HCT116 (cell line): ENCODE data around the gene KCNQ1OT1. TPM values are rescaled to one million over a fixed set of nuclear protein-coding genes. Genes with fewer than 3 reads are reported as not detected.

Source experiments
- ATAC-seq: fragments of 200-7000 bp; cut with Tn5 transposase; 2 replicates; pipeline ENCODE4 v1.9.1; 2020; ENCODE audit warnings: mild to moderate bottlenecking, moderate library complexity
- BruUV-seq: library from RNA; stranded (reverse); fragments of 400-500 nt; replicated peaks from 2 replicates; lab custom pipeline; 2021; lab: Mats Ljungman, UMichigan
- CTCF ChIA-PET: fragments of 300-600 bp; sonication (Branson Sonifier 250); formaldehyde crosslinking; loops from one replicate; lab custom pipeline; 2021; ENCODE audit warnings: antibody characterized with exemption; lab: Charles Lee
- POLR2A ChIA-PET: fragments of 300-600, 350-600 bp; sonication (Branson Sonifier 250); formaldehyde crosslinking; loops from one replicate; lab custom pipeline; 2021; ENCODE audit warnings: antibody characterized with exemption; lab: Charles Lee
- RAD21 ChIA-PET, 2 experiments: fragments of 300-600 bp; sonication (Branson Sonifier 250); formaldehyde crosslinking; loops; one replicate each; lab custom pipeline; 2023; ENCODE audit warnings: low total read pairs in 2 of 2; ENCODE audit not compliant: uncharacterized antibody in 2 of 2, unreplicated experiment in 2 of 2, low non-redundant PET in 1 of 2; lab: Charles Lee
- DNase-seq: peaks from one replicate; pipeline ENCODE4 v3.0.0-alpha.2; 2010; ENCODE audit warnings: low read depth, low spot score
- H2AFZ ChIP-seq: fragments of 200-600 bp; shearing (Covaris generic), sonication (generic); 2 replicates; pipeline ENCODE4 v1.6.1; 2017; ENCODE audit warnings: low read depth, mixed run types, mixed read lengths, antibody characterized with exemption, low read length; ENCODE audit not compliant: poor library complexity, severe bottlenecking
- H3K27ac ChIP-seq: 2 replicates; pipeline ENCODE4 v1.5.1; 2012; ENCODE audit warnings: low read depth, low read length
- H3K27me3 ChIP-seq: fragments of 200-600 bp; sonication (generic); 2 replicates; pipeline ENCODE4 v1.6.1; 2016; ENCODE audit warnings: mixed run types, low read length, mixed read lengths; ENCODE audit not compliant: insufficient read depth
- H3K36me3 ChIP-seq, 2 experiments: fragments of 200-500 bp in 1 of 2; fragments of 200-600 bp in 1 of 2; sonication (Bioruptor generic) in 1 of 2; sonication (generic) in 1 of 2; 2 replicates each; pipeline versions ENCODE4 v1.5.1 to v1.6.1; 2014 to 2016; ENCODE audit warnings: low read length in 2 of 2, inconsistent platforms in 1 of 2, mixed read lengths in 1 of 2, mixed run types in 1 of 2; ENCODE audit not compliant: insufficient read depth in 2 of 2, control insufficient read depth in 1 of 2
- H3K4me1 ChIP-seq, 2 experiments: fragments of 200-600 bp in 1 of 2; sonication (generic) in 1 of 2; 2 replicates each; pipeline versions ENCODE4 v1.5.1 to v1.6.1; 2012 to 2017; ENCODE audit warnings: low read length in 2 of 2, inconsistent platforms in 1 of 2, mild to moderate bottlenecking in 1 of 2, mixed read lengths in 1 of 2, mixed run types in 1 of 2, moderate library complexity in 1 of 2; ENCODE audit not compliant: insufficient read depth in 2 of 2, control insufficient read depth in 1 of 2
- H3K4me2 ChIP-seq: fragments of 200-600 bp; sonication (generic); 2 replicates; pipeline ENCODE4 v1.6.1; 2017; ENCODE audit warnings: mixed run types, low read length, mixed read lengths
- H3K4me3 ChIP-seq, 2 experiments: fragments of 200-600 bp in 1 of 2; sonication (generic) in 1 of 2; replicated peaks in 1 of 2; 2 replicates each; pipeline ENCODE4 v1.5.1; 2011 to 2016; ENCODE audit warnings: low read length in 2 of 2, control low read depth in 1 of 2, low read depth in 1 of 2, mild to moderate bottlenecking in 1 of 2, mixed read lengths in 1 of 2, mixed run types in 1 of 2
- H3K79me2 ChIP-seq: fragments of 200-600 bp; sonication (generic); 2 replicates; pipeline ENCODE4 v1.6.1; 2017; ENCODE audit warnings: mild to moderate bottlenecking, mixed run types, low read length, moderate library complexity, mixed read lengths; ENCODE audit not compliant: insufficient read depth
- H3K9ac ChIP-seq: fragments of 200-600 bp; sonication (generic); 2 replicates; pipeline ENCODE4 v1.6.1; 2016; ENCODE audit warnings: low read length, mixed read lengths
- H3K9me2 ChIP-seq: fragments of 200-600 bp; sonication (generic), shearing (Covaris generic); 2 replicates; pipeline ENCODE4 v1.6.1; 2017; ENCODE audit warnings: mixed run types, mild to moderate bottlenecking, moderate library complexity; ENCODE audit not compliant: insufficient read depth
- H3K9me3 ChIP-seq, 2 experiments: fragments of 200-500 bp in 1 of 2; fragments of 200-600 bp in 1 of 2; sonication (Bioruptor generic) in 1 of 2; sonication (generic) in 1 of 2; 2 replicates each; pipeline ENCODE4 v1.6.1; 2014 to 2017; ENCODE audit warnings: low read length in 2 of 2, mixed read lengths in 2 of 2, inconsistent platforms in 1 of 2, low read depth in 1 of 2, mild to moderate bottlenecking in 1 of 2, mixed run types in 1 of 2, moderate library complexity in 1 of 2; ENCODE audit not compliant: control insufficient read depth in 1 of 2, insufficient read depth in 1 of 2
- H4K20me1 ChIP-seq: fragments of 200-600 bp; sonication (generic), shearing (Covaris generic); 2 replicates; pipeline ENCODE4 v1.6.1; 2017; ENCODE audit warnings: mixed run types, mild to moderate bottlenecking, moderate library complexity; ENCODE audit not compliant: insufficient read depth
- CBX3 ChIP-seq: IDR thresholded peaks from 2 replicates; pipeline ENCODE4 v1.6.1; 2012; ENCODE audit warnings: low read depth
- CTCF ChIP-seq, 3 experiments: fragments of 200-600 bp in 1 of 3; sonication (generic) in 1 of 3; IDR thresholded peaks in 2 of 3; conservative IDR thresholded peaks in 1 of 3; 2 replicates each; pipeline ENCODE4 v1.5.1; 2012 to 2017; ENCODE audit warnings: low read depth in 2 of 3, low read length in 2 of 3, antibody characterized with exemption in 1 of 3, borderline replicate concordance in 1 of 3, control low read depth in 1 of 3, mild to moderate bottlenecking in 1 of 3, mixed read lengths in 1 of 3, mixed run types in 1 of 3, moderate library complexity in 1 of 3; ENCODE audit not compliant: insufficient read depth in 1 of 3
- EZH2phosphoT487 ChIP-seq: fragments of 200-600 bp; IDR thresholded peaks from 2 replicates; pipeline ENCODE4 v1.6.1; 2018; ENCODE audit warnings: antibody characterized with exemption, borderline replicate concordance
- FOSL1 ChIP-seq: IDR thresholded peaks from 2 replicates; pipeline ENCODE4 v1.6.1; 2012; ENCODE audit warnings: low read depth
- JUND ChIP-seq: IDR thresholded peaks from 2 replicates; pipeline ENCODE4 v1.6.1; 2012
- POLR2A ChIP-seq: IDR thresholded peaks from 2 replicates; pipeline ENCODE4 v1.7.0; 2011; ENCODE audit warnings: borderline replicate concordance; ENCODE audit not compliant: insufficient read depth, insufficient read length; ENCODE audit errors: extremely low read depth
- RAD21 ChIP-seq: IDR thresholded peaks from 2 replicates; pipeline ENCODE4 v1.6.1; 2012; ENCODE audit warnings: low read depth, mild to moderate bottlenecking
- SRF ChIP-seq: IDR thresholded peaks from 2 replicates; pipeline ENCODE4 v1.6.1; 2012; ENCODE audit warnings: low read depth
- ZFX ChIP-seq: fragments of 450-650 bp; IDR thresholded peaks from 2 replicates; pipeline ENCODE4 v1.6.1; 2017
- intact Hi-C: fragments of 100-400 bp; cut with micrococcal nuclease; formaldehyde crosslinking; loops from 2 replicates; pipeline ENCODE4 v1.10.0; 2022
- total RNA-seq: library from RNA; stranded (reverse); gene quantifications from one replicate; pipeline ENCODE4 v1.2.1, GENCODE V29; 2021; ENCODE audit not compliant: unreplicated experiment
- TF ChIP-seq, protein P1 (sequence below): IDR thresholded peaks from 2 replicates; pipeline ENCODE4 v1.6.1; 2011; ENCODE audit warnings: mild to moderate bottlenecking, low read length, moderate library complexity; ENCODE audit not compliant: insufficient replicate concordance; ENCODE audit errors: extremely low read depth

Gene KCNQ1OT1
- total RNA-seq, 1 experiment from 2014 or later = 1.1 TPM

- Histone ChIP-seq H3K4me3 (no peak overlapping the region), H3K9me2 (no peaks in the 10 kb centered on the region), H3K9me3 (no peaks in the 10 kb centered on the region), H3K9ac (no peak overlapping the region), H2AFZ (no peak overlapping the region), H3K4me2 (no peak overlapping the region), H3K27ac (no peak overlapping the region), H3K27me3 (no peaks in the 10 kb centered on the region), H3K36me3 (no peaks in the 10 kb centered on the region; a peak in 1 of 4 replicates), H4K20me1 (no peaks in the 10 kb centered on the region), H3K4me1 (no peaks in the 10 kb centered on the region), H3K79me2 (peaks cover 45% of the 10 kb centered on the region)
- BruUV-seq = no TSS peak
- RAD21 ChIA-PET = no interaction called here
- POLR2A ChIA-PET = no interaction called here
- no peak for DNase-seq
- TF ChIP-seq SRF = no peak
- TF ChIP-seq CTCF (IDR thresholded peaks at IDR 0.05 in 2 of 3, conservative IDR thresholded peaks at IDR 0.05 in 1 of 3; ENCODE audit: borderline replicate concordance in 1 of 3, insufficient read depth in 1 of 3, low read depth in 2 of 3, low read length in 2 of 3) = no peak
- TF ChIP-seq, protein P1, sequence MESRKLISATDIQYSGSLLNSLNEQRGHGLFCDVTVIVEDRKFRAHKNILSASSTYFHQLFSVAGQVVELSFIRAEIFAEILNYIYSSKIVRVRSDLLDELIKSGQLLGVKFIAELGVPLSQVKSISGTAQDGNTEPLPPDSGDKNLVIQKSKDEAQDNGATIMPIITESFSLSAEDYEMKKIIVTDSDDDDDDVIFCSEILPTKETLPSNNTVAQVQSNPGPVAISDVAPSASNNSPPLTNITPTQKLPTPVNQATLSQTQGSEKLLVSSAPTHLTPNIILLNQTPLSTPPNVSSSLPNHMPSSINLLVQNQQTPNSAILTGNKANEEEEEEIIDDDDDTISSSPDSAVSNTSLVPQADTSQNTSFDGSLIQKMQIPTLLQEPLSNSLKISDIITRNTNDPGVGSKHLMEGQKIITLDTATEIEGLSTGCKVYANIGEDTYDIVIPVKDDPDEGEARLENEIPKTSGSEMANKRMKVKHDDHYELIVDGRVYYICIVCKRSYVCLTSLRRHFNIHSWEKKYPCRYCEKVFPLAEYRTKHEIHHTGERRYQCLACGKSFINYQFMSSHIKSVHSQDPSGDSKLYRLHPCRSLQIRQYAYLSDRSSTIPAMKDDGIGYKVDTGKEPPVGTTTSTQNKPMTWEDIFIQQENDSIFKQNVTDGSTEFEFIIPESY = no peak
- TF ChIP-seq RAD21 = no peak
- TF ChIP-seq POLR2A = no peak
- no peak for TF ChIP-seq CBX3
- TF ChIP-seq FOSL1 = no peak
- no peak for TF ChIP-seq EZH2phosphoT487
- TF ChIP-seq ZFX = no peak
- no peak for TF ChIP-seq JUND
- intact Hi-C loops = no loop called here
- ATAC-seq = no peak
- CTCF ChIA-PET = no interaction called here
Observed at GRCh38 chr11:2688381-2689231, 11.2 kb downstream of the KCNQ1OT1 start.
